Loucy (cell line): ENCODE data around the gene RACGAP1.
A peak's percentile ranks its signal among the peaks of the same experiment; 100 is the strongest.

Source experiments
- H2AFZ ChIP-seq: fragments of 200-600 bp; sonication (generic); 2 replicates; pipeline ENCODE4 v1.6.0; 2016; ENCODE audit warnings: antibody characterized with exemption, mild to moderate bottlenecking, low read length, moderate library complexity
- H3F3A ChIP-seq: fragments of 200-600 bp; 2 replicates; pipeline ENCODE4 v1.6.0; 2016; ENCODE audit warnings: antibody characterized with exemption, low read depth, mild to moderate bottlenecking
- H3K27me3 ChIP-seq: fragments of 200-600 bp; sonication (generic); 2 replicates; pipeline ENCODE4 v1.6.1; 2014; ENCODE audit warnings: low read length, mild to moderate bottlenecking; ENCODE audit not compliant: insufficient read depth, poor library complexity, severe bottlenecking
- H3K36me3 ChIP-seq: fragments of 200-600 bp; sonication (generic); 2 replicates; pipeline ENCODE4 v1.6.1; 2016; ENCODE audit warnings: low read length; ENCODE audit not compliant: insufficient read depth
- H3K4me1 ChIP-seq: fragments of 200-600 bp; sonication (generic); 2 replicates; pipeline ENCODE4 v1.5.1; 2014; ENCODE audit warnings: low read length, mild to moderate bottlenecking; ENCODE audit not compliant: insufficient read depth, poor library complexity, severe bottlenecking
- H3K4me2 ChIP-seq: fragments of 200-600 bp; sonication (generic); 2 replicates; pipeline ENCODE4 v1.6.0; 2014; ENCODE audit warnings: antibody characterized with exemption, low read length, low read depth, mild to moderate bottlenecking; ENCODE audit not compliant: poor library complexity, severe bottlenecking
- H3K4me3 ChIP-seq: fragments of 200-600 bp; sonication (generic); 2 replicates; pipeline ENCODE4 v1.5.1; 2014; ENCODE audit warnings: low read length, mild to moderate bottlenecking, mixed read lengths; ENCODE audit not compliant: poor library complexity, severe bottlenecking
- H3K79me2 ChIP-seq: fragments of 200-600 bp; sonication (generic); 2 replicates; pipeline ENCODE4 v1.6.1; 2014; ENCODE audit warnings: low read length; ENCODE audit not compliant: insufficient read depth
- H3K9ac ChIP-seq: fragments of 200-600 bp; sonication (generic); 2 replicates; pipeline ENCODE4 v1.6.0; 2014; ENCODE audit warnings: mild to moderate bottlenecking, low read depth, low read length, moderate library complexity; ENCODE audit not compliant: poor library complexity, severe bottlenecking
- H3K9me2 ChIP-seq: fragments of 200-600 bp; sonication (generic); replicated peaks from 2 replicates; pipeline ENCODE4 v1.6.1; 2016; ENCODE audit warnings: low read depth, low read length, mixed read lengths
- H3K9me3 ChIP-seq: fragments of 200-600 bp; sonication (generic); 2 replicates; pipeline ENCODE4 v1.6.1; 2014; ENCODE audit warnings: mild to moderate bottlenecking, antibody characterized with exemption, low read length, low read depth; ENCODE audit not compliant: insufficient read depth
- H4K20me1 ChIP-seq: fragments of 200-600 bp; sonication (generic); 2 replicates; pipeline ENCODE4 v1.6.0; 2014; ENCODE audit warnings: antibody characterized with exemption, low read length, mild to moderate bottlenecking; ENCODE audit not compliant: insufficient read depth, poor library complexity, severe bottlenecking
- CTCF ChIP-seq: fragments of 200-600 bp; sonication (generic); conservative IDR thresholded peaks from 2 replicates; pipeline ENCODE4 v1.5.1; 2014; ENCODE audit warnings: mild to moderate bottlenecking, antibody characterized with exemption, low read length
- EZH2phosphoT487 ChIP-seq: fragments of 200-600 bp; IDR thresholded peaks from 2 replicates; pipeline ENCODE4 v1.6.1; 2018; ENCODE audit warnings: antibody characterized with exemption, mild to moderate bottlenecking, moderate library complexity, borderline replicate concordance

The RACGAP1 gene

DNA sequence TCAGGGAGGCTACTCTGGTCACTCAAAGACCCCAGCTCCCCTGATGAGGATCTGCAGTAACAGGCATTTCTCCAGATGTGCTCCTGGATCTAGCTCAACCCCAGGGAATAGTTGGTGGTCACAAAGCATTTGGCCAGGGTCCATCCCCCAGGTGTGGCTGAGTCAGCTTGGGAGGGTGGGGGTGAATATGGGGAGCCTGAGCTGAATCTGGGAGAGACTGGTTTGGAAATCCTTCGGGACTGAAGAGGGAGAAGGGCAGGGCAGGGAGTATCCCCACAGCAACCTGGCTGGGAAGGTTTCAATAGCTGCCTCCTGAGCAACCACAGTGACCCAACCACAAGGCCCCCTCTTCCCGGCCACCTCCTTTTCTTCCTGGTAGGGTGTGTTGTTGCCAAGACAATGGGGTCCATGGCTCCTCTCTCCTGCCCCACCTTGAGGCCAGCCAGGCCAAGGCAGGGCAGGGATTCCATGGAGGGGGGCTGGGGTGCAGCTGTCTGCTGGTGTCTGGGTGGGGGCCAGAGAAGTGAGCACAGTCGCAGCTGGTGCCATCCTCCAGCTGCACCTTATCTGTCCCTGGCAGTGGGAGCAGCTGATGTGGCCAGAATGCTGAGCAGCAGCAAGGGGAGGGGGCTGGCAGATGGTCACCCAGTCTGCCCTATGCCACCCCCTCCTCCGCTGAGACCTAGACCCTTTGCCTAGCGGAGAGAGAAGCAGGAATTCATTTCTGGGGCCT, 37.6 kb upstream of the RACGAP1 start:
- Histone ChIP-seq H3K9me2 (no peaks in the 10 kb centered on the region), H3K27me3 (no peaks in the 10 kb centered on the region), H3K36me3 (no peaks in the 10 kb centered on the region), H3F3A (no peaks in the 10 kb centered on the region), H3K4me1 (peaks cover 73% of the 10 kb centered on the region), H3K4me3 (peak overlapping the region; percentile 21), H2AFZ (no peak overlapping the region), H3K9me3 (no peaks in the 10 kb centered on the region), H3K4me2 (peak overlapping the region; percentile 44), H3K9ac (peak overlapping the region; percentile 27), H3K79me2 (no peaks in the 10 kb centered on the region), H4K20me1 (no peaks in the 10 kb centered on the region)
- TF ChIP-seq CTCF (no peak; the same call in 1 of the 2 replicates), EZH2phosphoT487 (no peak)

DNA sequence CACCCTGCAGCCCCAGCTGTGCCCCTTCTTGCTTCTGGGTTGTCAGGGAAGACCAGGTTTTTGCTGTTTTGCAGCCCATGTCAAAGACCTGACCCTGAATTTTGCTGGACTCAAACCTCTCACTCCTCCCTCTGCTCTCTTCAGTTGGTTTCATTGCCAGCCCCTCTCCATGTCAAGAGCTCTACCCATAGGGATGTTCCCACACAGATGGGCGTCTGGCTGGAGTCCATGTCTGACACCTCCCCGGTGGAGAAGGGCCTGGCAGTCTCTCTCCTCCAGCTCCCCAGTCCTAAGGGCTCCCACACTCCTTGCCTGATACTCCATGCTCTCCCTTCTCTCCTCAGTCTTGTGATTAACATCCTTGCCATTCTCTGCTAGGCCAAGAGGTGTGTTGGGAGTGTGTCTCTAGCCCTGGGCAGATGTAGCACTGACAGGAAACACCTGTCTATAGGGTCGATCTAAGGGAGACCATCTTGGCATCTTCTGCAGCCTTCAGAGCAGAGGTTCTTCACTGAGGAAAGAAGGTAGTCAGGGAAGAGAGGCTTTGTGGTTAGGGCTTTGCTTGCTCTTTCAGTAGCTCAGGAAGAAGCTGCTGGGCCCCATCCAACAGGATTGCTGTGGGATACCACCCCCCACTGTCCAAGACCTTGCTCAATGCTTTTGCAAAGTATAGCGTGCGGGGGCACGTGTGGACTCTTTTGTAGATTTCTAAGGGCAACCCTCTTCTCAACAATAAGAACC, 36.8 kb upstream of the RACGAP1 start:
- H2AFZ ChIP-seq: no peak overlapping the region
- H3K9ac ChIP-seq: peak overlapping the region; percentile 27
- peak overlapping the region; percentile 44 for H3K4me2 ChIP-seq
- H3K36me3 ChIP-seq: no peaks in the 10 kb centered on the region
- no peaks in the 10 kb centered on the region for H3K27me3 ChIP-seq
- no peaks in the 10 kb centered on the region for H3F3A ChIP-seq
- H3K4me1 ChIP-seq: peaks cover 75% of the 10 kb centered on the region
- peak overlapping the region; percentile 21 for H3K4me3 ChIP-seq
- no peaks in the 10 kb centered on the region for H3K79me2 ChIP-seq
- no peaks in the 10 kb centered on the region for H3K9me2 ChIP-seq
- no peaks in the 10 kb centered on the region for H4K20me1 ChIP-seq
- no peaks in the 10 kb centered on the region for H3K9me3 ChIP-seq
- no peak for TF ChIP-seq EZH2phosphoT487

GRCh38 chr12:50061171-50061570, 35.9 kb upstream of the RACGAP1 start:
- Histone ChIP-seq H2AFZ (no peak overlapping the region), H3K4me1 (peaks cover 75% of the 10 kb centered on the region), H3F3A (no peaks in the 10 kb centered on the region), H3K4me2 (peak overlapping the region; percentile 87), H3K9ac (peak overlapping the region; percentile 47), H3K79me2 (no peaks in the 10 kb centered on the region), H4K20me1 (no peaks in the 10 kb centered on the region), H3K9me3 (no peaks in the 10 kb centered on the region), H3K9me2 (no peaks in the 10 kb centered on the region), H3K4me3 (no peak overlapping the region), H3K27me3 (no peaks in the 10 kb centered on the region), H3K36me3 (no peaks in the 10 kb centered on the region)
- TF ChIP-seq CTCF: no peak
- no peak for TF ChIP-seq EZH2phosphoT487
